GM10266 (cell line): ENCODE results near the gene PPP6C.
"Not testable (repeated sequence)": the region's sequence is repeated elsewhere in the genome, so short reads cannot be mapped to it uniquely, and the experiment has no call there.

ENCODE experiments used
- DNase-seq: peaks from one replicate; pipeline ENCODE4 v3.0.0; 2012; ENCODE audit errors: extremely low spot score
- CTCF ChIP-seq: IDR thresholded peaks from 2 replicates; pipeline ENCODE4 v1.5.1; 2012; ENCODE audit warnings: mild to moderate bottlenecking, low read depth; ENCODE audit not compliant: control insufficient read depth, insufficient read depth; ENCODE audit errors: missing control alignments

The PPP6C gene

GRCh38 chr9:125190361-125190801, 778 bp upstream of the PPP6C start:
- TF ChIP-seq CTCF = no peak
- no peak for DNase-seq

- DNase-seq = peak; percentile 22
These were observed 617 bp downstream of the PPP6C start for GRCh38 chr9:125189011-125189360.

GRCh38 chr9:125183561-125183960, 6.0 kb downstream of the PPP6C start:
- TF ChIP-seq CTCF = no peak
- no peak for DNase-seq

More at GRCh38 chr9:125189011-125189360, 617 bp downstream of the PPP6C start:
- no peak for TF ChIP-seq CTCF

GRCh38 chr9:125183054-125183453, 6.5 kb downstream of the PPP6C start:
- DNase-seq = no peak
- no peak for TF ChIP-seq CTCF

- not testable (repeated sequence) for DNase-seq
These were observed 7.8 kb downstream of the PPP6C start for GRCh38 chr9:125181756-125182155.

GRCh38 chr9:125180876-125181275, 8.7 kb downstream of the PPP6C start:
- no peak for TF ChIP-seq CTCF
- DNase-seq = no peak

- DNase-seq = not testable (repeated sequence)
These were observed 9.8 kb downstream of the PPP6C start for GRCh38 chr9:125179776-125180175.

- no peak for DNase-seq
- no peak for TF ChIP-seq CTCF
These were observed 11.7 kb downstream of the PPP6C start for GRCh38 chr9:125177888-125178287.

GRCh38 chr9:125176636-125177035, 13.0 kb downstream of the PPP6C start:
- TF ChIP-seq CTCF = no peak
- no peak for DNase-seq
